HFF-Myc (cell line): ENCODE results near the gene OR4S1.
"Not testable (repeated sequence)": the region's sequence is repeated elsewhere in the genome, so short reads cannot be mapped to it uniquely, and the experiment has no call there.

ENCODE experiments used
- DNase-seq: peaks from one replicate; pipeline ENCODE4 v3.0.0-alpha.2; 2011; ENCODE audit warnings: low read depth; ENCODE audit errors: extremely low read depth
- H3K4me3 ChIP-seq: replicated peaks from 2 replicates; pipeline ENCODE4 v1.5.1; 2011; ENCODE audit warnings: low read depth, mild to moderate bottlenecking, control low read depth, low read length
- CTCF ChIP-seq: IDR thresholded peaks from 2 replicates; pipeline ENCODE4 v1.5.1; 2012; ENCODE audit warnings: mild to moderate bottlenecking, low read depth, low read length, control low read depth; ENCODE audit errors: missing control alignments

Gene OR4S1

GRCh38 chr11:48305923-48306322 is at the start of gene OR4S1:
TSS of gene OR4S1 (plus strand) at chr11:48306223. CDS start at chr11:48306223, 0 bp downstream.
- no peak for DNase-seq
- TF ChIP-seq CTCF: no peak
- H3K4me3 ChIP-seq: no peak within 1 kb of the TSS

GRCh38 chr11:48261600-48261999 is 44.4 kb upstream of the OR4S1 start:
- TF ChIP-seq CTCF: no peak
- DNase-seq: no peak
- H3K4me3 ChIP-seq: no peak overlapping the region

- no peak for TF ChIP-seq CTCF
- DNase-seq: no peak
- no peak within 1 kb of the TSS for H3K4me3 ChIP-seq
Observed at GRCh38 chr11:48263423-48263911, 42.6 kb upstream of the OR4S1 start, which contains the start of gene OR4X1. TSS of gene OR4X1 (plus strand) at chr11:48263861. CDS start at chr11:48263861, 0 bp downstream.

- H3K4me3 ChIP-seq: no peak overlapping the region
- DNase-seq: no peak
- TF ChIP-seq CTCF: no peak
Observed at GRCh38 chr11:48270621-48271020, 35.4 kb upstream of the OR4S1 start.

GRCh38 chr11:48272606-48273005 is 33.4 kb upstream of the OR4S1 start:
- TF ChIP-seq CTCF: no peak
- no peak for DNase-seq

GRCh38 chr11:48307760-48308386 is 1.9 kb downstream of the OR4S1 start:
- peak; percentile 79 for TF ChIP-seq CTCF
- peak; percentile 5 for DNase-seq

More at GRCh38 chr11:48272606-48273005, 33.4 kb upstream of the OR4S1 start:
- H3K4me3 ChIP-seq: no peak overlapping the region

GRCh38 chr11:48313590-48313989 is 7.6 kb downstream of the OR4S1 start:
- not testable (repeated sequence) for H3K4me3 ChIP-seq, DNase-seq

More at GRCh38 chr11:48307760-48308386, 1.9 kb downstream of the OR4S1 start:
- no peak overlapping the region for H3K4me3 ChIP-seq

GRCh38 chr11:48319813-48320212 is 13.8 kb downstream of the OR4S1 start:
- DNase-seq, H3K4me3 ChIP-seq: not testable (repeated sequence)

GRCh38 chr11:48324620-48325019 is 18.6 kb downstream of the OR4S1 start, which contains the start of gene OR4C3:
TSS of gene OR4C3 (plus strand) at chr11:48324920. CDS start at chr11:48325022, 102 bp downstream.
- H3K4me3 ChIP-seq, DNase-seq: not testable (repeated sequence)
